A204.1 (cell line): Measurements from ENCODE around the gene UACA.

ENCODE experiments used
- FAIRE-seq: peaks from 2 replicates; lab custom pipeline; 2012; peaks lifted over from hg19 to GRCh38; lab: Jason Lieb, UNC

UACA gene

GRCh38 chr15:70783041-70783440 lies 19.7 kb upstream of the UACA start:
- FAIRE-seq = no peak

GRCh38 chr15:70781236-70781635 lies 17.9 kb upstream of the UACA start:
- no peak for FAIRE-seq

GRCh38 chr15:70778258-70779076 lies 15.1 kb upstream of the UACA start:
- no peak for FAIRE-seq

GRCh38 chr15:70777170-70777926 lies 14.0 kb upstream of the UACA start:
- no peak for FAIRE-seq

- FAIRE-seq = no peak
Measured at GRCh38 chr15:70775160-70775559, 11.8 kb upstream of the UACA start.

GRCh38 chr15:70772402-70772801 lies 9.0 kb upstream of the UACA start:
- FAIRE-seq = no peak

GRCh38 chr15:70770863-70771262 lies 7.5 kb upstream of the UACA start:
- FAIRE-seq = no peak

GRCh38 chr15:70768257-70768883 lies 5.0 kb upstream of the UACA start:
- FAIRE-seq = no peak

- FAIRE-seq = no peak
Measured at GRCh38 chr15:70767667-70768066, 4.3 kb upstream of the UACA start.

GRCh38 chr15:70766597-70766996 lies 3.2 kb upstream of the UACA start:
- no peak for FAIRE-seq

- FAIRE-seq = no peak
Measured at GRCh38 chr15:70765504-70766281, 2.3 kb upstream of the UACA start.

GRCh38 chr15:70763950-70764730 lies 782 bp upstream of the UACA start:
- peak; percentile 75 for FAIRE-seq

GRCh38 chr15:70762469-70763119 lies 764 bp downstream of the UACA start:
- FAIRE-seq = no peak

GRCh38 chr15:70761931-70762468 lies 1.4 kb downstream of the UACA start:
- FAIRE-seq = peak; percentile 91

- no peak for FAIRE-seq
Measured at GRCh38 chr15:70761046-70761445, 2.3 kb downstream of the UACA start.

GRCh38 chr15:70758790-70759462 lies 4.4 kb downstream of the UACA start:
- FAIRE-seq = no peak

GRCh38 chr15:70757627-70758026 lies 5.7 kb downstream of the UACA start:
- FAIRE-seq = no peak

- no peak for FAIRE-seq
Measured at GRCh38 chr15:70754862-70755261, 8.5 kb downstream of the UACA start.

- FAIRE-seq = no peak
Measured at GRCh38 chr15:70753101-70753829, 10.1 kb downstream of the UACA start.
